B cell (primary cell): Measurements from ENCODE around the gene DHX30. TPM values are rescaled to one million over a fixed set of nuclear protein-coding genes. Genes with fewer than 3 reads are reported as not detected.

ENCODE experiments used
- ATAC-seq: fragments of 200-7000 bp; cut with Tn5 transposase; one replicate; pipeline ENCODE4 v1.10.0; 2021; ENCODE audit warnings: low read depth, mild to moderate bottlenecking, moderate number of reproducible peaks, moderate library complexity
- CTCF ChIA-PET: fragments of 350-600 bp; sonication (Branson Sonifier 250); formaldehyde crosslinking; loops from one replicate; lab custom pipeline; 2021; ENCODE audit warnings: antibody characterized with exemption, inconsistent platforms; lab: Charles Lee
- POLR2A ChIA-PET: fragments of 350-600 bp; sonication (Branson Sonifier 250); formaldehyde crosslinking; loops from one replicate; lab custom pipeline; 2021; ENCODE audit warnings: antibody characterized with exemption; lab: Charles Lee
- DNase-seq: peaks from one replicate; pipeline ENCODE4 v3.0.0; 2013
- H2AFZ ChIP-seq: 2 replicates; pipeline ENCODE4 v1.6.1; 2012; ENCODE audit warnings: mild to moderate bottlenecking, low read depth, low read length; ENCODE audit not compliant: insufficient read depth, poor library complexity, severe bottlenecking
- H3K27ac ChIP-seq, 2 donors: 1 replicate in 1 of 2; 2 replicates in 1 of 2; pipeline ENCODE4 v1.5.1; 2012 to 2013; ENCODE audit warnings: low read length in 2 of 2, mild to moderate bottlenecking in 2 of 2, moderate library complexity in 1 of 2
- H3K27me3 ChIP-seq, 4 experiments: fragments of 200-600 bp in 1 of 4; sonication (generic) in 1 of 4; replicated peaks in 1 of 4; 1 replicate in 2 of 4; 2 replicates in 2 of 4; pipeline versions ENCODE4 v1.6.1 to v1.7.0; 2013 to 2016; ENCODE audit warnings: low read length in 3 of 4, mild to moderate bottlenecking in 2 of 4, mixed read lengths in 1 of 4, moderate library complexity in 1 of 4; ENCODE audit not compliant: insufficient read depth in 4 of 4, control insufficient read depth in 3 of 4; ENCODE audit errors: control extremely low read depth in 1 of 4
- H3K36me3 ChIP-seq, 2 experiments: replicated peaks in 1 of 2; 1 replicate in 1 of 2; 2 replicates in 1 of 2; pipeline versions ENCODE4 v1.6.1 to v1.7.1; 2013; ENCODE audit warnings: low read length in 1 of 2; ENCODE audit not compliant: insufficient read depth in 2 of 2, control insufficient read depth in 1 of 2; ENCODE audit errors: control extremely low read depth in 1 of 2, extremely low read depth in 1 of 2
- H3K4me1 ChIP-seq, 2 donors: fragments of 200-600 bp in 1 of 2; sonication (generic) in 1 of 2; 1 replicate in 1 of 2; 2 replicates in 1 of 2; pipeline versions ENCODE4 v1.5.1 to v1.6.1; 2013 to 2017; ENCODE audit warnings: low read length in 2 of 2; ENCODE audit not compliant: control insufficient read depth in 2 of 2, insufficient read depth in 2 of 2
- H3K4me2 ChIP-seq: replicated peaks from 2 replicates; pipeline ENCODE3; 2012; ENCODE audit warnings: mild to moderate bottlenecking, low read depth, low read length; ENCODE audit not compliant: poor library complexity, severe bottlenecking
- H3K4me3 ChIP-seq, 5 experiments: fragments of 200-600 bp in 1 of 5; sonication (generic) in 1 of 5; 1 replicate in 3 of 5; 2 replicates in 2 of 5; pipeline versions ENCODE4 v1.5.1 to v1.7.0; 2011 to 2016; ENCODE audit warnings: low read length in 4 of 5, mild to moderate bottlenecking in 4 of 5, low read depth in 2 of 5, control low read depth in 1 of 5, moderate library complexity in 1 of 5; ENCODE audit not compliant: insufficient read depth in 1 of 5; ENCODE audit errors: control extremely low read depth in 1 of 5, extremely low read depth in 1 of 5
- H3K79me2 ChIP-seq: fragments of 200-600 bp; sonication (generic); one replicate; pipeline ENCODE4 v1.6.0; 2016; ENCODE audit warnings: low read length; ENCODE audit not compliant: control insufficient read depth, insufficient read depth
- H3K9ac ChIP-seq: fragments of 200-600 bp; sonication (generic); 2 replicates; pipeline ENCODE4 v1.6.1; 2017; ENCODE audit warnings: mild to moderate bottlenecking, low read length, moderate library complexity
- H3K9me3 ChIP-seq, 3 donors: one replicate each; pipeline versions ENCODE4 v1.6.1 to v1.7.1; 2013; ENCODE audit warnings: low read length in 2 of 3; ENCODE audit not compliant: control insufficient read depth in 2 of 3, insufficient read depth in 1 of 3; ENCODE audit errors: control extremely low read depth in 1 of 3
- H4K20me1 ChIP-seq: 2 replicates; pipeline ENCODE4 v1.6.0; 2012; ENCODE audit warnings: mild to moderate bottlenecking, low read length; ENCODE audit not compliant: insufficient read depth, control insufficient read depth, poor library complexity, severe bottlenecking
- H3K27ac Mint-ChIP-seq: one replicate; pipeline ENCODE4 v1.8.0; 2021; ENCODE audit warnings: mixed read lengths
- H3K27me3 Mint-ChIP-seq: one replicate; pipeline ENCODE4 v1.8.0; 2021; ENCODE audit warnings: mixed read lengths
- H3K4me1 Mint-ChIP-seq: one replicate; pipeline ENCODE4 v1.8.0; 2021; ENCODE audit warnings: mixed read lengths
- H3K4me3 Mint-ChIP-seq: one replicate; pipeline ENCODE4 v1.8.0; 2021; ENCODE audit warnings: mixed read lengths
- H3K9me3 Mint-ChIP-seq: one replicate; pipeline ENCODE4 v1.8.0; 2022; ENCODE audit warnings: mixed read lengths; ENCODE audit not compliant: insufficient read depth
- CTCF ChIP-seq: fragments of 200-600 bp; IDR thresholded peaks from one replicate; pipeline ENCODE4 v1.8.0; 2022; ENCODE audit warnings: antibody characterized with exemption, mild to moderate bottlenecking
- EZH2 ChIP-seq: IDR thresholded peaks from 2 replicates; pipeline ENCODE4 v1.6.1; 2012; ENCODE audit warnings: borderline replicate concordance, low read depth, mild to moderate bottlenecking, moderate library complexity, low read length; ENCODE audit not compliant: insufficient read depth, poor library complexity, severe bottlenecking
- WGBS: methylation state at CpG from one replicate; pipeline ENCODE4 v1.1.5; 2013; ENCODE audit warnings: missing lambda C conversion rate; ENCODE audit not compliant: insufficient coverage; 5-methylcytosine and 5-hydroxymethylcytosine counted together
- intact Hi-C: fragments of 100-400 bp; cut with micrococcal nuclease; formaldehyde crosslinking; loops from one replicate; pipeline ENCODE4 v1.10.0; 2022
- polyA plus RNA-seq: library from polyadenylated mRNA; depleted of rRNA; stranded (reverse); fragments of >200 nt; gene quantifications from 2 replicates; pipeline ENCODE4 v1.2.3, GENCODE V29; 2012
- total RNA-seq, 2 donors: library from RNA; stranded (reverse); fragments of 120-200 nt in 1 of 2; gene quantifications; 1 replicate in 1 of 2; 2 replicates in 1 of 2; pipeline versions ENCODE4 v1.2.3 to v1.2.4, GENCODE V29; 2013 to 2022

DHX30 gene
- total and polyA plus RNA-seq, 2 donors (not counting 1 experiment from before 2014, with no cell fraction given), result 77.0 to 81.8 TPM

- POLR2A ChIA-PET, result no interaction called here
- intact Hi-C loops, result no loop called here
- peaks cover 13% of the 10 kb centered on the region for H4K20me1 ChIP-seq
- WGBS, result 100% methylated on average over 6 of the region's 7 CpGs
- H3K4me1 ChIP-seq, result no peaks in the 10 kb centered on the region
- Mint-ChIP-seq H3K9me3 (no peaks in the 10 kb centered on the region), H3K27ac (no peak overlapping the region), H3K27me3 (no peaks in the 10 kb centered on the region), H3K4me1 (peaks cover 2% of the 10 kb centered on the region), H3K4me3 (no peak overlapping the region)
- H3K36me3 ChIP-seq, result peaks cover 8 to 77% of the 10 kb centered on the region in 2 experiments
- DNase-seq (no peak), ATAC-seq (no peak)
- H3K4me3 ChIP-seq, result no peak overlapping the region
- H3K79me2 ChIP-seq, result peaks cover 7% of the 10 kb centered on the region
- no peak for TF ChIP-seq CTCF
- TF ChIP-seq EZH2, result no peak
- peaks cover 0 to 4% (median 0%) of the 10 kb centered on the region in 3 donors for H3K9me3 ChIP-seq
- H3K9ac ChIP-seq, result no peak overlapping the region
- CTCF ChIA-PET, result interaction anchor here (2.3 kb wide), 1 partner anchor 148 kb away, joined by 7 read pairs; no protein-coding TSS in a partner anchor
- H3K4me2 ChIP-seq, result no peak overlapping the region
- no peaks in the 10 kb centered on the region for H3K27me3 ChIP-seq
- no peak overlapping the region for H2AFZ ChIP-seq
- H3K27ac ChIP-seq, result no peak overlapping the region
Observed at GRCh38 chr3:47841786-47842349, 38.9 kb downstream of the DHX30 start.

DNA sequence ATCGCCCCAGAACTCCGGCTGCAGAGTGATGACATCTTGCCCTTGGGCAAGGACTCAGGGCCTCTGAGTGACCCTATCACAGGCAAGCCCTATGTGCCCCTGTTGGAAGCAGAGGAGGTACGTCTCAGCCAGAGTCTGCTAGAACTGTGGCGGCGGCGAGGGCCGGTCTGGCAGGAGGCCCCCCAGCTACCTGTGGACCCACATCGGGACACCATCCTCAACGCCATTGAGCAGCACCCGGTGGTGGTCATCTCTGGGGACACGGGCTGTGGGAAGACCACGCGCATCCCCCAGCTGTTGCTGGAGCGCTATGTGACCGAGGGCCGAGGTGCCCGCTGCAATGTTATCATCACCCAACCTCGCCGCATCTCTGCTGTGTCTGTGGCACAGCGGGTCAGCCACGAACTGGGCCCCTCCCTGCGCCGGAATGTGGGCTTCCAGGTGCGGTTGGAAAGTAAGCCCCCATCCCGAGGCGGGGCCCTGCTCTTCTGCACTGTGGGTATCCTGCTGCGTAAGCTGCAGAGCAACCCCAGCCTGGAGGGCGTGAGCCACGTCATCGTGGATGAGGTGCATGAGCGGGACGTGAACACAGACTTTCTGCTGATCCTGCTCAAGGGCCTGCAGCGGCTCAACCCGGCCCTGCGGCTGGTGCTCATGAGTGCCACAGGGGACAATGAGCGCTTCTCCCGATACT lies 43.4 kb downstream of the DHX30 start:
- Histone ChIP-seq H3K79me2 (no peaks in the 10 kb centered on the region), H3K9me3 (peaks cover 0 to 4% (median 0%) of the 10 kb centered on the region in 3 donors), H3K27ac (no peak overlapping the region), H3K4me1 (peaks cover 4 to 7% of the 10 kb centered on the region in 2 donors), H3K27me3 (no peaks in the 10 kb centered on the region), H3K9ac (no peak overlapping the region), H3K4me2 (no peak overlapping the region), H4K20me1 (no peaks in the 10 kb centered on the region), H3K4me3 (no peak overlapping the region), H2AFZ (no peak overlapping the region), H3K36me3 (peaks cover 3 to 79% of the 10 kb centered on the region in 2 experiments)
- DNase-seq, result no peak
- POLR2A ChIA-PET, result no interaction called here
- CTCF ChIA-PET, result no interaction called here
- Mint-ChIP-seq H3K4me1 (peaks cover 5% of the 10 kb centered on the region), H3K27me3 (no peaks in the 10 kb centered on the region), H3K9me3 (no peaks in the 10 kb centered on the region), H3K27ac (no peak overlapping the region), H3K4me3 (no peak overlapping the region)
- intact Hi-C loops, result no loop called here
- no peak for ATAC-seq
- no peak for TF ChIP-seq CTCF
- TF ChIP-seq EZH2, result no peak
- 98% methylated on average over 37 of the region's 37 CpGs for WGBS
